Loucy (cell line): Measurements from ENCODE around the gene LIPK.
"Not testable (repeated sequence)": the region's sequence is repeated elsewhere in the genome, so short reads cannot be mapped to it uniquely, and the experiment has no call there.

Experiments used
- H2AFZ ChIP-seq: fragments of 200-600 bp; sonication (generic); 2 replicates; pipeline ENCODE4 v1.6.0; 2016; ENCODE audit warnings: antibody characterized with exemption, mild to moderate bottlenecking, low read length, moderate library complexity
- H3F3A ChIP-seq: fragments of 200-600 bp; 2 replicates; pipeline ENCODE4 v1.6.0; 2016; ENCODE audit warnings: antibody characterized with exemption, low read depth, mild to moderate bottlenecking
- H3K27me3 ChIP-seq: fragments of 200-600 bp; sonication (generic); 2 replicates; pipeline ENCODE4 v1.6.1; 2014; ENCODE audit warnings: low read length, mild to moderate bottlenecking; ENCODE audit not compliant: insufficient read depth, poor library complexity, severe bottlenecking
- H3K36me3 ChIP-seq: fragments of 200-600 bp; sonication (generic); 2 replicates; pipeline ENCODE4 v1.6.1; 2016; ENCODE audit warnings: low read length; ENCODE audit not compliant: insufficient read depth
- H3K4me1 ChIP-seq: fragments of 200-600 bp; sonication (generic); 2 replicates; pipeline ENCODE4 v1.5.1; 2014; ENCODE audit warnings: low read length, mild to moderate bottlenecking; ENCODE audit not compliant: insufficient read depth, poor library complexity, severe bottlenecking
- H3K4me2 ChIP-seq: fragments of 200-600 bp; sonication (generic); 2 replicates; pipeline ENCODE4 v1.6.0; 2014; ENCODE audit warnings: antibody characterized with exemption, low read length, low read depth, mild to moderate bottlenecking; ENCODE audit not compliant: poor library complexity, severe bottlenecking
- H3K4me3 ChIP-seq: fragments of 200-600 bp; sonication (generic); 2 replicates; pipeline ENCODE4 v1.5.1; 2014; ENCODE audit warnings: low read length, mild to moderate bottlenecking, mixed read lengths; ENCODE audit not compliant: poor library complexity, severe bottlenecking
- H3K79me2 ChIP-seq: fragments of 200-600 bp; sonication (generic); 2 replicates; pipeline ENCODE4 v1.6.1; 2014; ENCODE audit warnings: low read length; ENCODE audit not compliant: insufficient read depth
- H3K9ac ChIP-seq: fragments of 200-600 bp; sonication (generic); 2 replicates; pipeline ENCODE4 v1.6.0; 2014; ENCODE audit warnings: mild to moderate bottlenecking, low read depth, low read length, moderate library complexity; ENCODE audit not compliant: poor library complexity, severe bottlenecking
- H3K9me2 ChIP-seq: fragments of 200-600 bp; sonication (generic); replicated peaks from 2 replicates; pipeline ENCODE4 v1.6.1; 2016; ENCODE audit warnings: low read depth, low read length, mixed read lengths
- H3K9me3 ChIP-seq: fragments of 200-600 bp; sonication (generic); 2 replicates; pipeline ENCODE4 v1.6.1; 2014; ENCODE audit warnings: mild to moderate bottlenecking, antibody characterized with exemption, low read length, low read depth; ENCODE audit not compliant: insufficient read depth
- H4K20me1 ChIP-seq: fragments of 200-600 bp; sonication (generic); 2 replicates; pipeline ENCODE4 v1.6.0; 2014; ENCODE audit warnings: antibody characterized with exemption, low read length, mild to moderate bottlenecking; ENCODE audit not compliant: insufficient read depth, poor library complexity, severe bottlenecking
- EZH2phosphoT487 ChIP-seq: fragments of 200-600 bp; IDR thresholded peaks from 2 replicates; pipeline ENCODE4 v1.6.1; 2018; ENCODE audit warnings: antibody characterized with exemption, mild to moderate bottlenecking, moderate library complexity, borderline replicate concordance
- TF ChIP-seq, protein P1 (sequence below): fragments of 200-600 bp; sonication (generic); conservative IDR thresholded peaks from 2 replicates; pipeline ENCODE4 v1.5.1; 2014; ENCODE audit warnings: mild to moderate bottlenecking, antibody characterized with exemption, low read length

The LIPK gene

GRCh38 chr10:88693392-88694020, 12.5 kb upstream of the LIPK start:
- Histone ChIP-seq H3K4me3 (no peak overlapping the region), H3K9me3 (no peaks in the 10 kb centered on the region), H3K36me3 (no peaks in the 10 kb centered on the region), H2AFZ (peak overlapping the region; percentile 62), H3K4me1 (no peaks in the 10 kb centered on the region), H3K79me2 (no peaks in the 10 kb centered on the region), H3F3A (no peaks in the 10 kb centered on the region; the same call in 1 of the 2 replicates), H3K4me2 (no peak overlapping the region), H3K9me2 (no peaks in the 10 kb centered on the region), H4K20me1 (no peaks in the 10 kb centered on the region), H3K27me3 (no peaks in the 10 kb centered on the region), H3K9ac (no peak overlapping the region)
- TF ChIP-seq, protein P1, sequence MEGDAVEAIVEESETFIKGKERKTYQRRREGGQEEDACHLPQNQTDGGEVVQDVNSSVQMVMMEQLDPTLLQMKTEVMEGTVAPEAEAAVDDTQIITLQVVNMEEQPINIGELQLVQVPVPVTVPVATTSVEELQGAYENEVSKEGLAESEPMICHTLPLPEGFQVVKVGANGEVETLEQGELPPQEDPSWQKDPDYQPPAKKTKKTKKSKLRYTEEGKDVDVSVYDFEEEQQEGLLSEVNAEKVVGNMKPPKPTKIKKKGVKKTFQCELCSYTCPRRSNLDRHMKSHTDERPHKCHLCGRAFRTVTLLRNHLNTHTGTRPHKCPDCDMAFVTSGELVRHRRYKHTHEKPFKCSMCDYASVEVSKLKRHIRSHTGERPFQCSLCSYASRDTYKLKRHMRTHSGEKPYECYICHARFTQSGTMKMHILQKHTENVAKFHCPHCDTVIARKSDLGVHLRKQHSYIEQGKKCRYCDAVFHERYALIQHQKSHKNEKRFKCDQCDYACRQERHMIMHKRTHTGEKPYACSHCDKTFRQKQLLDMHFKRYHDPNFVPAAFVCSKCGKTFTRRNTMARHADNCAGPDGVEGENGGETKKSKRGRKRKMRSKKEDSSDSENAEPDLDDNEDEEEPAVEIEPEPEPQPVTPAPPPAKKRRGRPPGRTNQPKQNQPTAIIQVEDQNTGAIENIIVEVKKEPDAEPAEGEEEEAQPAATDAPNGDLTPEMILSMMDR, result peak; percentile 53
- no peak for TF ChIP-seq EZH2phosphoT487

GRCh38 chr10:88702848-88703597, 3.0 kb upstream of the LIPK start:
- Histone ChIP-seq H3K9me3 (no peaks in the 10 kb centered on the region), H3K4me3 (no peak overlapping the region), H3K79me2 (no peaks in the 10 kb centered on the region), H3F3A (no peaks in the 10 kb centered on the region), H4K20me1 (no peaks in the 10 kb centered on the region), H3K4me2 (no peak overlapping the region), H3K36me3 (no peaks in the 10 kb centered on the region), H3K27me3 (no peaks in the 10 kb centered on the region), H3K9me2 (no peaks in the 10 kb centered on the region), H3K4me1 (no peaks in the 10 kb centered on the region), H3K9ac (no peak overlapping the region), H2AFZ (no peak overlapping the region)
- TF ChIP-seq, protein P1, result no peak
- no peak for TF ChIP-seq EZH2phosphoT487

- Histone ChIP-seq H4K20me1 (no peaks in the 10 kb centered on the region), H3K9ac (no peak overlapping the region), H3K36me3 (no peaks in the 10 kb centered on the region), H3K9me2 (no peaks in the 10 kb centered on the region), H3K4me2 (no peak overlapping the region), H3F3A (no peaks in the 10 kb centered on the region), H3K9me3 (no peaks in the 10 kb centered on the region), H3K79me2 (no peaks in the 10 kb centered on the region), H3K4me3 (no peak overlapping the region), H3K4me1 (no peaks in the 10 kb centered on the region), H3K27me3 (no peaks in the 10 kb centered on the region), H2AFZ (no peak overlapping the region)
- TF ChIP-seq EZH2phosphoT487, result no peak
- TF ChIP-seq, protein P1, result no peak
These were observed 1.5 kb downstream of the LIPK start for GRCh38 chr10:88707429-88708155.

- not testable (repeated sequence) for H2AFZ ChIP-seq, H3K9me3 ChIP-seq, H3K9ac ChIP-seq, H3K27me3 ChIP-seq, H3K4me1 ChIP-seq, H3K36me3 ChIP-seq, H4K20me1 ChIP-seq, H3F3A ChIP-seq, H3K79me2 ChIP-seq, H3K9me2 ChIP-seq, H3K4me2 ChIP-seq, H3K4me3 ChIP-seq
These were observed 3.3 kb downstream of the LIPK start for GRCh38 chr10:88709361-88709760.
